IMR-90 (cell line): ENCODE measurements around the gene PACSIN3. TPM values are rescaled to one million over a fixed set of nuclear protein-coding genes. Genes with fewer than 3 reads are reported as not detected.
A peak's percentile ranks its signal among the peaks of the same experiment; 100 is the strongest.

Source experiments
- ATAC-seq: fragments of 200-7000 bp; cut with Tn5 transposase; 2 replicates; pipeline ENCODE4 v1.9.1; 2020; ENCODE audit warnings: low read depth, mild to moderate bottlenecking, moderate library complexity
- BruUV-seq: library from RNA; stranded (reverse); fragments of 400-500 nt; replicated peaks from 2 replicates; lab custom pipeline; 2021; lab: Mats Ljungman, UMichigan
- CTCF ChIA-PET: fragments of 300-600 bp; formaldehyde crosslinking; extraction: SDS; loops from one replicate; lab custom pipeline; 2021; ENCODE audit warnings: antibody characterized with exemption; lab: Yijun Ruan, JAX
- POLR2A ChIA-PET: fragments of 300-600 bp; sonication (Branson Sonifier 250); formaldehyde crosslinking; loops from one replicate; lab custom pipeline; 2022; ENCODE audit warnings: antibody characterized with exemption; ENCODE audit not compliant: unreplicated experiment; lab: Charles Lee
- DNase-seq: peaks from one replicate; pipeline ENCODE4 v3.0.0; 2013
- H2AFZ ChIP-seq: replicated peaks from 2 replicates; pipeline ENCODE3; 2013; ENCODE audit warnings: low read length, mild to moderate bottlenecking; ENCODE audit not compliant: poor library complexity
- H2AK5ac ChIP-seq: 2 replicates; pipeline ENCODE4 v1.6.1; 2013; ENCODE audit warnings: low read depth, low read length, inconsistent platforms
- H2AK9ac ChIP-seq: replicated peaks from 2 replicates; pipeline ENCODE3; 2013; ENCODE audit warnings: mild to moderate bottlenecking, low read depth, low read length, moderate library complexity; ENCODE audit not compliant: poor library complexity
- H2BK120ac ChIP-seq: 2 replicates; pipeline ENCODE4 v1.6.1; 2013; ENCODE audit warnings: low read depth, low read length, inconsistent platforms
- H2BK15ac ChIP-seq: 3 replicates; pipeline ENCODE4 v1.6.1; 2013; ENCODE audit warnings: low read depth, low read length, inconsistent platforms
- H2BK20ac ChIP-seq: 2 replicates; pipeline ENCODE4 v1.6.1; 2013; ENCODE audit warnings: low read depth, mild to moderate bottlenecking, inconsistent platforms, low read length, moderate library complexity
- H2BK5ac ChIP-seq: 2 replicates; pipeline ENCODE4 v1.6.1; 2013; ENCODE audit warnings: mild to moderate bottlenecking, low read depth, low read length, inconsistent platforms; ENCODE audit not compliant: poor library complexity, severe bottlenecking
- H3K14ac ChIP-seq: replicated peaks from 2 replicates; pipeline ENCODE4 v1.6.1; 2013; ENCODE audit warnings: low read depth, low read length, inconsistent platforms
- H3K18ac ChIP-seq: 2 replicates; pipeline ENCODE4 v1.6.1; 2013; ENCODE audit warnings: low read depth, low read length, control low read depth
- H3K23ac ChIP-seq: 2 replicates; pipeline ENCODE4 v1.6.1; 2013; ENCODE audit warnings: low read depth, low read length, inconsistent platforms
- H3K27ac ChIP-seq: 2 replicates; pipeline ENCODE4 v1.5.1; 2013; ENCODE audit warnings: mild to moderate bottlenecking, control low read depth, low read length; ENCODE audit not compliant: insufficient read depth
- H3K27me3 ChIP-seq: 2 replicates; pipeline ENCODE4 v1.6.1; 2013; ENCODE audit warnings: low read length; ENCODE audit not compliant: control insufficient read depth, insufficient read depth
- H3K36me3 ChIP-seq: 2 replicates; pipeline ENCODE4 v1.6.1; 2013; ENCODE audit warnings: low read length, mixed read lengths; ENCODE audit not compliant: control insufficient read depth, insufficient read depth
- H3K4ac ChIP-seq: 2 replicates; pipeline ENCODE4 v1.6.1; 2013; ENCODE audit warnings: low read depth, low read length, inconsistent platforms
- H3K4me1 ChIP-seq: 2 replicates; pipeline ENCODE4 v1.6.1; 2013; ENCODE audit warnings: low read length, mixed read lengths; ENCODE audit not compliant: control insufficient read depth, insufficient read depth
- H3K4me2 ChIP-seq: 2 replicates; pipeline ENCODE4 v1.6.1; 2013; ENCODE audit warnings: low read depth, mild to moderate bottlenecking, control low read depth, low read length, moderate library complexity
- H3K4me3 ChIP-seq: 2 replicates; pipeline ENCODE4 v1.5.1; 2013; ENCODE audit warnings: low read depth, mild to moderate bottlenecking, control low read depth, low read length, moderate library complexity; ENCODE audit not compliant: insufficient read depth
- H3K56ac ChIP-seq: 2 replicates; pipeline ENCODE4 v1.6.1; 2013; ENCODE audit warnings: low read length, inconsistent platforms; ENCODE audit not compliant: insufficient read depth; ENCODE audit errors: extremely low read depth
- H3K79me1 ChIP-seq, 2 experiments: 2 replicates each; pipeline ENCODE4 v1.6.1; 2013; ENCODE audit warnings: low read length in 2 of 2, inconsistent platforms in 1 of 2, low read depth in 1 of 2
- H3K9ac ChIP-seq: 2 replicates; pipeline ENCODE4 v1.6.1; 2013; ENCODE audit warnings: low read depth, low read length, control low read depth
- H3K9me1 ChIP-seq: 2 replicates; pipeline ENCODE4 v1.6.1; 2013; ENCODE audit warnings: low read length, inconsistent platforms; ENCODE audit not compliant: insufficient read depth
- H3K9me3 ChIP-seq: 2 replicates; pipeline ENCODE4 v1.6.1; 2013; ENCODE audit warnings: low read length; ENCODE audit not compliant: control insufficient read depth, insufficient read depth
- H4K20me1 ChIP-seq: 2 replicates; pipeline ENCODE4 v1.6.1; 2013; ENCODE audit warnings: low read length, inconsistent platforms; ENCODE audit not compliant: insufficient read depth
- H4K5ac ChIP-seq: 2 replicates; pipeline ENCODE4 v1.6.1; 2013; ENCODE audit warnings: mild to moderate bottlenecking, low read depth, low read length, control low read depth
- H4K8ac ChIP-seq, 2 experiments: 2 replicates each; pipeline ENCODE4 v1.6.1; 2013; ENCODE audit warnings: low read depth in 2 of 2, low read length in 2 of 2, control low read depth in 1 of 2, inconsistent platforms in 1 of 2
- H4K91ac ChIP-seq: 2 replicates; pipeline ENCODE4 v1.6.1; 2013; ENCODE audit warnings: low read depth, low read length, inconsistent platforms; ENCODE audit not compliant: insufficient read depth
- BHLHE40 ChIP-seq: fragments of 150-350 bp; IDR thresholded peaks from 2 replicates; pipeline ENCODE4 v1.6.1; 2016; ENCODE audit warnings: mild to moderate bottlenecking, low read depth, low read length
- CEBPB ChIP-seq: IDR thresholded peaks from 2 replicates; pipeline ENCODE4 v1.6.1; 2012; ENCODE audit warnings: low read depth, low read length, improper control_type of control experiment
- ELK1 ChIP-seq: fragments of 150-350 bp; IDR thresholded peaks from 2 replicates; pipeline ENCODE4 v1.6.1; 2016; ENCODE audit warnings: low read depth, mild to moderate bottlenecking, low read length, moderate library complexity, borderline replicate concordance
- FOS ChIP-seq: fragments of 150-350 bp; IDR thresholded peaks from 2 replicates; pipeline ENCODE4 v1.6.1; 2016; ENCODE audit warnings: low read depth, low read length
- MAZ ChIP-seq: IDR thresholded peaks from 2 replicates; pipeline ENCODE4 v1.6.1; 2012; ENCODE audit warnings: low read depth, mild to moderate bottlenecking, low read length, improper control_type of control experiment, moderate library complexity, borderline replicate concordance
- MXI1 ChIP-seq: IDR thresholded peaks from 2 replicates; pipeline ENCODE4 v1.6.1; 2012; ENCODE audit warnings: low read depth, mild to moderate bottlenecking, low read length, moderate library complexity, borderline replicate concordance
- NFE2L2 ChIP-seq: fragments of 150-350 bp; IDR thresholded peaks from 2 replicates; pipeline ENCODE4 v1.6.1; 2016; ENCODE audit warnings: low read depth, mild to moderate bottlenecking, low read length
- POLR2A ChIP-seq: IDR thresholded peaks from 2 replicates; pipeline ENCODE4 v1.6.1; 2012; ENCODE audit warnings: mild to moderate bottlenecking, low read depth, low read length
- RAD21 ChIP-seq: IDR thresholded peaks from 2 replicates; pipeline ENCODE4 v1.6.1; 2012; ENCODE audit warnings: low read length, improper control_type of control experiment
- SMC3 ChIP-seq: fragments of 150-350 bp; IDR thresholded peaks from 2 replicates; pipeline ENCODE4 v1.6.1; 2016; ENCODE audit warnings: low read depth, mild to moderate bottlenecking, antibody characterized with exemption, low read length, moderate library complexity
- WGBS, 2 experiments: methylation state at CpG; one replicate each; pipeline versions ENCODE4 v1.1.5 to v1.1.7; 2013; ENCODE audit warnings: missing lambda C conversion rate in 2 of 2; ENCODE audit not compliant: insufficient read length in 1 of 2; ENCODE audit errors: extremely low coverage in 2 of 2; 5-methylcytosine and 5-hydroxymethylcytosine counted together
- dilution Hi-C: fragments of 300-500 bp; cut with HindIII; formaldehyde crosslinking; loops from one replicate; pipeline ENCODE4 v1.14.3; 2018; ENCODE audit warnings: low sequenced_read_pairs; ENCODE audit not compliant: unreplicated experiment
- in situ Hi-C: fragments of 300-500 bp; cut with MboI; formaldehyde crosslinking; loops from 3 replicates; pipeline ENCODE4 v1.14.3; 2019; ENCODE audit warnings: low sequenced_read_pairs, inconsistent platforms, mixed read lengths
- intact Hi-C: fragments of 100-400 bp; cut with micrococcal nuclease; formaldehyde crosslinking; loops from 2 replicates; pipeline ENCODE4 v1.10.0; 2022
- polyA plus RNA-seq, 3 experiments: library from polyadenylated mRNA; depleted of rRNA; stranded (reverse); fragments of >200 nt; gene quantifications; 2 replicates each; pipeline ENCODE4 v1.2.3, GENCODE V29; 2012; ENCODE audit warnings: low replicate concordance in 1 of 3
- total RNA-seq: library from RNA; depleted of rRNA; stranded (reverse); fragments of >200 nt; gene quantifications from 2 replicates; pipeline ENCODE4 v1.2.3, GENCODE V29; 2012
- TF ChIP-seq, protein P1 (sequence below): conservative IDR thresholded peaks from 2 replicates; pipeline ENCODE4 v1.5.1; 2012; ENCODE audit warnings: mild to moderate bottlenecking, low read depth, low read length, improper control_type of control experiment

Gene PACSIN3
- total and polyA plus RNA-seq, 2 of the 4 experiments (the other 2 are of a cell fraction), result 19.2 to 21.1 TPM

DNA sequence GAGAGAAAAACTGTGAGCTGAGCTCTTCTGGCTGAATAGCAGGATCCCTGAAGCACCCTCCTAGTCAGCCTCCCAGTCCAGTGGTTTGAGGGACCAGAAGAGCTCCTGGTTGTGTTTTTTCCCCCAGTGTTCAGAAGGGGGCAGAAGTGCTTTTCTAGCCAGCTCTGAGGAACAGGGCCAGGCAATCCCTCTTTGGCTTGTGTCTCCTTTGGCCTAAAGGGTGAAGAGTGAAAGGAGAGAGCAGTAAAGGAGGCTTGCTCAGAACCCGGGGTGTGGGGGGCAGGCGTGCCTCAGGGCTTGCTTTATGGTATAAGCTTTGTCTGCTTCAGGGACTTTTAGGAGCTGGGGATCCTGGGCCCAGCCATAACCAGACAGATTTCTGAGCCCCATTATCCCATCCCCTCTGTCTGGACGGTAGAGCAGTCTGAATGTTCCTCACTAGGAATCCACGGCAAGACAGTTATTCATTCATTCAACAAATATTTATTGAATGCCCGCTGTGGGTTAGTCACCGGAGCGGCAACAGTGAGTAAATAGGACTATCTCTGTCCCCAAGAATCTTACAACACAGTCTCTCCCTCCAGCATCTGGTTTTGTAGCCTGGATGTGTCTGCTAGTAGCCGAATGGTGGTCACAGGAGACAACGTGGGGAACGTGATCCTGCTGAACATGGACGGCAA, 47.9 kb upstream of the PACSIN3 start:
- Histone ChIP-seq H4K91ac (peak overlapping the region; percentile 59), H2BK120ac (peak overlapping the region; percentile 66), H3K23ac (peak overlapping the region; percentile 37; the same call in 1 of the 2 replicates), H3K4ac (peak overlapping the region; percentile 61), H4K5ac (peak overlapping the region; percentile 33; the same call in 1 of the 2 replicates), H3K4me2 (peak overlapping the region; percentile 77; the same call in 1 of the 2 replicates), H3K9me3 (no peaks in the 10 kb centered on the region), H4K20me1 (no peaks in the 10 kb centered on the region; the same call in 1 of the 2 replicates), H3K4me1 (peaks cover 14% of the 10 kb centered on the region), H3K27ac (peak overlapping the region; percentile 51), H2BK15ac (peak overlapping the region; percentile 29; the same call in 1 of the 3 replicates), H3K56ac (peak overlapping the region; percentile 57; the same call in 1 of the 2 replicates), H3K14ac (peak overlapping the region; percentile 50), H2BK20ac (peak overlapping the region; percentile 80), H4K8ac (peak overlapping the region; percentile 42 to 74; a peak in 3 of 4 replicates), H3K27me3 (no peaks in the 10 kb centered on the region), H2AK9ac (peak overlapping the region; percentile 91), H3K79me1 (peaks cover 9 to 37% of the 10 kb centered on the region in 2 experiments; a peak in 3 of 4 replicates), H2BK5ac (peak overlapping the region; percentile 80), H2AFZ (peak overlapping the region; percentile 83), H3K9ac (peak overlapping the region; percentile 48; the same call in 1 of the 2 replicates), H3K18ac (peak overlapping the region; percentile 21; the same call in 1 of the 2 replicates), H3K9me1 (peaks cover 4% of the 10 kb centered on the region; the same call in 1 of the 2 replicates), H2AK5ac (peak overlapping the region; percentile 85), H3K4me3 (no peak overlapping the region), H3K36me3 (peaks cover 32% of the 10 kb centered on the region)
- POLR2A ChIA-PET, result interaction anchor here (0.5 kb wide), 1 partner anchor 227 kb away, joined by 5 read pairs; no protein-coding TSS in a partner anchor
- intact Hi-C loops (loop anchor here (1.0 to 2.0 kb wide), 2 partner anchors 57 to 121 kb away; partner anchors contain the start of gene ARFGAP2), in situ Hi-C loops (no loop called here), dilution Hi-C loops (no loop called here)
- DNase-seq (peak; percentile 67), ATAC-seq (peak; percentile 83)
- TF ChIP-seq SMC3, result peak; percentile 14; the same call in 1 of the 2 replicates
- peak; percentile 62 for TF ChIP-seq CEBPB
- no peak for TF ChIP-seq POLR2A
- no peak for TF ChIP-seq NFE2L2
- TF ChIP-seq MAZ, result 0 out of 2 replicates have a peak, but pooled peaks have one; percentile 13
- TF ChIP-seq ELK1, result no peak
- TF ChIP-seq RAD21, result peak; percentile 43
- TF ChIP-seq, protein P1, sequence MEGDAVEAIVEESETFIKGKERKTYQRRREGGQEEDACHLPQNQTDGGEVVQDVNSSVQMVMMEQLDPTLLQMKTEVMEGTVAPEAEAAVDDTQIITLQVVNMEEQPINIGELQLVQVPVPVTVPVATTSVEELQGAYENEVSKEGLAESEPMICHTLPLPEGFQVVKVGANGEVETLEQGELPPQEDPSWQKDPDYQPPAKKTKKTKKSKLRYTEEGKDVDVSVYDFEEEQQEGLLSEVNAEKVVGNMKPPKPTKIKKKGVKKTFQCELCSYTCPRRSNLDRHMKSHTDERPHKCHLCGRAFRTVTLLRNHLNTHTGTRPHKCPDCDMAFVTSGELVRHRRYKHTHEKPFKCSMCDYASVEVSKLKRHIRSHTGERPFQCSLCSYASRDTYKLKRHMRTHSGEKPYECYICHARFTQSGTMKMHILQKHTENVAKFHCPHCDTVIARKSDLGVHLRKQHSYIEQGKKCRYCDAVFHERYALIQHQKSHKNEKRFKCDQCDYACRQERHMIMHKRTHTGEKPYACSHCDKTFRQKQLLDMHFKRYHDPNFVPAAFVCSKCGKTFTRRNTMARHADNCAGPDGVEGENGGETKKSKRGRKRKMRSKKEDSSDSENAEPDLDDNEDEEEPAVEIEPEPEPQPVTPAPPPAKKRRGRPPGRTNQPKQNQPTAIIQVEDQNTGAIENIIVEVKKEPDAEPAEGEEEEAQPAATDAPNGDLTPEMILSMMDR, result peak; percentile 50
- no peak for TF ChIP-seq MXI1
- peak; percentile 36; the same call in 1 of the 2 replicates for TF ChIP-seq FOS
- peak; percentile 17; the same call in 1 of the 2 replicates for TF ChIP-seq BHLHE40
- 0% methylated on average over 2 of the region's 11 CpGs; no CpG with 5 or more reads in 1 of the 2 experiments for WGBS, 2 experiments
- BruUV-seq, result no TSS peak
- CTCF ChIA-PET, result interaction anchor here (0.6 to 2.8 kb wide), 9 partner anchors 14 to 121 kb away, joined by 3 to 12 read pairs (median 3); no protein-coding TSS in a partner anchor
